Keratinocyte (primary cell): Measurements from ENCODE around the gene CARS1. TPM values are rescaled to one million over a fixed set of nuclear protein-coding genes. Genes with fewer than 3 reads are reported as not detected.

Experiments used
- DNase-seq: peaks from one replicate; pipeline ENCODE4 v3.0.0-alpha.2; 2011; ENCODE audit warnings: low read depth, missing footprints, low spot score
- FAIRE-seq: peaks from 2 replicates; lab custom pipeline; 2011; peaks lifted over from hg19 to GRCh38; lab: Jason Lieb, UNC
- H2AFZ ChIP-seq: 2 replicates; pipeline ENCODE4 v1.6.0; 2012; ENCODE audit warnings: low read length, control low read depth, inconsistent platforms; ENCODE audit not compliant: control insufficient read depth
- H3K27ac ChIP-seq: 2 replicates; pipeline ENCODE4 v1.5.1; 2011; ENCODE audit warnings: low read length; ENCODE audit not compliant: control insufficient read depth, insufficient read depth
- H3K27me3 ChIP-seq: 3 replicates; pipeline ENCODE4 v1.6.0; 2011; ENCODE audit warnings: low read length; ENCODE audit not compliant: control insufficient read depth, insufficient read depth; ENCODE audit errors: extremely low read depth
- H3K36me3 ChIP-seq, 2 experiments: 2 replicates in 1 of 2; 3 replicates in 1 of 2; pipeline ENCODE4 v1.5.1; 2011; ENCODE audit warnings: low read length in 2 of 2, mild to moderate bottlenecking in 1 of 2; ENCODE audit not compliant: control insufficient read depth in 2 of 2, insufficient read depth in 2 of 2; ENCODE audit errors: extremely low read depth in 1 of 2
- H3K4me1 ChIP-seq: 3 replicates; pipeline ENCODE4 v1.5.1; 2011; ENCODE audit warnings: low read length; ENCODE audit not compliant: control insufficient read depth, insufficient read depth; ENCODE audit errors: extremely low read depth
- H3K4me2 ChIP-seq: 3 replicates; pipeline ENCODE4 v1.6.0; 2011; ENCODE audit warnings: low read depth, low read length; ENCODE audit not compliant: control insufficient read depth, insufficient read depth; ENCODE audit errors: extremely low read depth
- H3K4me3 ChIP-seq, 3 experiments: fragments of 200-600 bp in 1 of 3; sonication (generic) in 1 of 3; 2 replicates in 2 of 3; 3 replicates in 1 of 3; pipeline ENCODE4 v1.5.1; 2011 to 2016; ENCODE audit warnings: low read length in 3 of 3, mild to moderate bottlenecking in 3 of 3, control low read depth in 2 of 3, inconsistent platforms in 1 of 3, low read depth in 1 of 3, mixed read lengths in 1 of 3, mixed run types in 1 of 3, moderate library complexity in 1 of 3; ENCODE audit not compliant: control insufficient read depth in 2 of 3, insufficient read depth in 2 of 3; ENCODE audit errors: extremely low read depth in 1 of 3
- H3K79me2 ChIP-seq: 2 replicates; pipeline ENCODE4 v1.6.0; 2012; ENCODE audit warnings: low read length; ENCODE audit not compliant: control insufficient read depth, insufficient read depth
- H3K9ac ChIP-seq: 3 replicates; pipeline ENCODE4 v1.6.0; 2011; ENCODE audit warnings: low read length; ENCODE audit not compliant: control insufficient read depth, insufficient read depth; ENCODE audit errors: extremely low read depth
- H3K9me1 ChIP-seq: 3 replicates; pipeline ENCODE4 v1.6.0; 2011; ENCODE audit warnings: low read length; ENCODE audit not compliant: control insufficient read depth, insufficient read depth; ENCODE audit errors: extremely low read depth
- H3K9me3 ChIP-seq: 2 replicates; pipeline ENCODE4 v1.5.1; 2012; ENCODE audit warnings: low read depth, low read length; ENCODE audit not compliant: control insufficient read depth
- H4K20me1 ChIP-seq: 3 replicates; pipeline ENCODE4 v1.6.0; 2011; ENCODE audit warnings: low read length; ENCODE audit not compliant: control insufficient read depth, insufficient read depth; ENCODE audit errors: extremely low read depth
- CTCF ChIP-seq, 3 experiments: IDR thresholded peaks in 1 of 3; conservative IDR thresholded peaks in 1 of 3; optimal IDR thresholded peaks in 1 of 3; 2 replicates in 2 of 3; 3 replicates in 1 of 3; pipeline versions ENCODE3 to v1.5.1; 2011; ENCODE audit warnings: low read length in 3 of 3, mild to moderate bottlenecking in 3 of 3, moderate library complexity in 2 of 3, control low read depth in 1 of 3, inconsistent platforms in 1 of 3; ENCODE audit not compliant: insufficient read depth in 2 of 3; ENCODE audit errors: extremely low read depth in 1 of 3
- EZH2 ChIP-seq: IDR thresholded peaks from one replicate; pipeline ENCODE4 v1.6.1; 2012; ENCODE audit warnings: inconsistent platforms, mild to moderate bottlenecking, low read length, moderate library complexity
- dilution Hi-C: fragments of 300-500 bp; cut with MboI; formaldehyde crosslinking; loops from one replicate; pipeline ENCODE4 v1.7.0; 2020; ENCODE audit warnings: low sequenced_read_pairs; ENCODE audit not compliant: extremely low pct_ligation_motif_present
- polyA plus RNA-seq, 5 experiments: library from polyadenylated mRNA; depleted of rRNA in 3 of 5; stranded (reverse) in 3 of 5; stranded (forward) in 1 of 5; unstranded in 1 of 5; fragments of >200 nt; gene quantifications; 1 replicate in 1 of 5; 2 replicates in 3 of 5; 3 replicates in 1 of 5; pipeline versions ENCODE4 v1.2.1 to v1.2.3, GENCODE V29; 2011 to 2012; ENCODE audit warnings: missing spikeins in 2 of 5, low read depth in 1 of 5, low replicate concordance in 1 of 5

Gene CARS1
- polyA plus RNA-seq, 1 donor (not counting 4 experiments of a cell fraction or from before 2014, with no cell fraction given), result 60.7 TPM

DNA sequence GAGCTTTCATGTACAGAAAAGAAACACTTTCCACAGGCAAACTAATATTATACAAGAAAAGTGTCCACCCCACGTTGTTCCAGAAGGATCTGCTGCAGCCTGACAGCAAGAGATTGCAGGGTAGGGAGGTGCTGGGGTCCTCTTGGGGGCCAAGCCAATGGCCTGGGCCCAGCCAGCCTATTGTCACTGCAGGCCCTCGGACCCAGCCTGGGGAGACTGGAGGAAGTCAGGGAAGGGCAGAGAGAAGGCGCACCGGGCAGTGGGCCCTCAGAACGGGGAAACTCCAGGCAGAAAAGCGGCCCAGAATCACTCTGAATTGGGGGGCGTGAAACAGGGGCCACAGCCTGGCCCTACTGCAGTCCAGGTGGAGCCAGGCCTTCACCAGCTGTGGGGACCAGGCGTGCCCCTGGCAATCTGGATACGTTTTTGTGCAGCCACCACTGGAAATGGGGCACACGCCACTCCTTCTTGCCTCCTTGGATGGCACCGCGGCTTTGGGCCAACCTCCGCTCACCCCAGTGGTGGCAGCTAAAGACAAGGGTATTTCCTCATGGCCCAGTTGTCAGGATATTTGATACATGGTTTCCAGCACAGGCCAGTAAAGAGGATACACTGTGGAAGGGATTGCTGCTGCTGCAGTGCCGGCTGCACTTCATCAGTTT lies 61.2 kb downstream of the CARS1 start:
- H3K4me1 ChIP-seq, result peaks cover 18% of the 10 kb centered on the region

GRCh38 chr11:2995031-2995561 lies 62.1 kb downstream of the CARS1 start:
- dilution Hi-C loops, result no loop called here
- no peak for FAIRE-seq

More for the DNA sequence above, 61.2 kb downstream of the CARS1 start:
- TF ChIP-seq CTCF (optimal IDR thresholded peaks at IDR 0.05 in 1 of 3, IDR thresholded peaks at IDR 0.05 in 1 of 3, conservative IDR thresholded peaks at IDR 0.05 in 1 of 3; ENCODE audit: extremely low read depth in 1 of 3, insufficient read depth in 2 of 3, low read length in 3 of 3) (no peak), EZH2 (no peak)
- no peak overlapping the region for H2AFZ ChIP-seq
- H4K20me1 ChIP-seq, result peaks cover 4% of the 10 kb centered on the region
- no peak for DNase-seq
- peaks cover 1 to 12% of the 10 kb centered on the region in 2 experiments for H3K36me3 ChIP-seq
- no peak overlapping the region for H3K9ac ChIP-seq
- H3K27ac ChIP-seq, result no peak overlapping the region
- dilution Hi-C loops, result no loop called here
- H3K4me2 ChIP-seq, result no peak overlapping the region
- no peak overlapping the region for H3K4me3 ChIP-seq
- no peak for FAIRE-seq
- peaks cover 8% of the 10 kb centered on the region for H3K79me2 ChIP-seq
- H3K9me1 ChIP-seq, result no peaks in the 10 kb centered on the region
- H3K27me3 ChIP-seq, result no peaks in the 10 kb centered on the region
- H3K9me3 ChIP-seq, result no peaks in the 10 kb centered on the region

More at GRCh38 chr11:2995031-2995561, 62.1 kb downstream of the CARS1 start:
- Histone ChIP-seq H3K4me2 (no peak overlapping the region), H2AFZ (no peak overlapping the region), H3K36me3 (peaks cover 1 to 3% of the 10 kb centered on the region in 2 experiments), H3K27ac (no peak overlapping the region), H3K9me3 (no peaks in the 10 kb centered on the region), H3K9me1 (no peaks in the 10 kb centered on the region), H3K4me3 (no peak overlapping the region), H3K79me2 (peaks cover 17% of the 10 kb centered on the region), H3K4me1 (peaks cover 9% of the 10 kb centered on the region), H3K27me3 (no peaks in the 10 kb centered on the region), H3K9ac (no peak overlapping the region), H4K20me1 (peaks cover 2% of the 10 kb centered on the region)
- TF ChIP-seq EZH2 (no peak), CTCF (optimal IDR thresholded peaks at IDR 0.05 in 1 of 3, IDR thresholded peaks at IDR 0.05 in 1 of 3, conservative IDR thresholded peaks at IDR 0.05 in 1 of 3; ENCODE audit: extremely low read depth in 1 of 3, insufficient read depth in 2 of 3, low read length in 3 of 3) (no peak)
- DNase-seq, result no peak
